GM12891 (cell line): ENCODE measurements around the gene KDM3A.
A peak's percentile ranks its signal among the peaks of the same experiment; 100 is the strongest.
"Not testable (repeated sequence)": the region's sequence is repeated elsewhere in the genome, so short reads cannot be mapped to it uniquely, and the experiment has no call there.

Source experiments
- DNase-seq: peaks from one replicate; pipeline ENCODE4 v3.0.0; 2011; ENCODE audit warnings: low spot score; ENCODE audit not compliant: insufficient read length
- FAIRE-seq: peaks from 2 replicates; lab custom pipeline; 2011; peaks lifted over from hg19 to GRCh38; lab: Jason Lieb, UNC
- PAX5 ChIP-seq: IDR thresholded peaks from 2 replicates; pipeline ENCODE4 v1.6.1; 2011; ENCODE audit warnings: low read length, moderate library complexity, mild to moderate bottlenecking; ENCODE audit not compliant: insufficient read depth, severe bottlenecking
- POLR2A ChIP-seq: IDR thresholded peaks from 2 replicates; pipeline ENCODE4 v1.6.1; 2011; ENCODE audit warnings: low read depth, low read length, control low read depth
- POLR2AphosphoS5 ChIP-seq: IDR thresholded peaks from 2 replicates; pipeline ENCODE4 v1.6.1; 2011; ENCODE audit warnings: low read depth, low read length, control low read depth
- POU2F2 ChIP-seq: IDR thresholded peaks from 2 replicates; pipeline ENCODE4 v1.6.1; 2011; ENCODE audit warnings: low read depth, mild to moderate bottlenecking, control low read depth, low read length, moderate library complexity
- SPI1 ChIP-seq: IDR thresholded peaks from 2 replicates; pipeline ENCODE4 v1.6.1; 2011; ENCODE audit warnings: low read depth, low read length, control low read depth
- TAF1 ChIP-seq: IDR thresholded peaks from 2 replicates; pipeline ENCODE4 v1.6.1; 2011; ENCODE audit warnings: low read depth, low read length, control low read depth

KDM3A gene

DNA sequence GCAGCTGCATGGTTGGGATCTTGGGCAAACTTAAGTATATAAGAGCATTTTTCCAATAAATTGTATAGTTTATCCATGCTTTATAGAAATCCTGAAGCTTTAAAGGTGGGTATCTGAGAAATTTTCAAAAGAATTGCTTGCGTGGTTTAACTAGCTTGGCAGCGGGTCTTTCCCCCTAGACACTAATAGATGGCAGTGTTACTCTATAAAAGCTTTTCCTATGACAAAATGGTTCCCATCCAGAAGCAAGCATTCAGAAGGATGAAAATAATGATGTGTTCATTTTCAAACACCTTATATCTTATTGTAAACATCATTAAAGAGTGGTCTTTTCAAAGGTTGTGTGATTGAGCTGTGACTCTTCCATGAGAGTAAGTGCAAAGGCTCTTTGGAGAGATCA, 45.9 kb downstream of the KDM3A start:
- FAIRE-seq (no peak), DNase-seq (no peak)
- TF ChIP-seq POLR2AphosphoS5 = no peak
- no peak for TF ChIP-seq SPI1
- no peak for TF ChIP-seq POU2F2
- no peak for TF ChIP-seq PAX5
- no peak for TF ChIP-seq POLR2A
- no peak for TF ChIP-seq TAF1

DNA sequence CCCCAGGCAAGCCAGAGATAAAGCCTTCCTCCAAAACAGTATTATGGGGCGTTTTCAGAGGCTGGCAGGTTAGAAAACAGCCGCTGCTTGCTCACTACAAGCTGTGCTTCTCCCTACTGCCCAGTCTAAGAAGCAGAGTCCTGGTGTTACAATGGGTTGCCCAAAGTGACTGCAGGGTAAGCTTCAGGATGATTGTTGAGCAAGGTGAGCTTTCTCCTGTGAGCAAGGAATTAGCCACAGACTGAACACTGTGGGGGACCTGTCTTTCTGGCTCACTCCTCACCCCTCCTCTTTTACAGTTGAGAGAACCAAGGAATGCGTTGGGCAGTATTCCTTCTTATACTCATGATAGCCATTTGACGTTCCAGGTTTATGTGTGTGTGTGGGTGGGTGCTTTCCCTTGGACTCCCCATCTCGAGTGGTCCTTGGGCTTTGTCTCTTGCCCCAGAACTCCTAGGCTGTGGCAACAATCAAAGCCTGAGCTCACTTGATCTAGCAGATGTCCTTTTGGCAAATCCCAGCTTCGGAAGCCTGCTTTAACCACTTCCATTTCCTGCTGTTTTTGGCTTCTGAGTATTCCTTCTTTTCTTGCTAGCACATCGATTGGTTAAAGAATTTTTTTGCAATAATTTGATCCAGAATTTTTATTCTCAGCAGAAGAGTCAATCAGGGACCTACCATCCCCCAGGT, 47.5 kb downstream of the KDM3A start:
- DNase-seq = no peak
- TF ChIP-seq POU2F2 (no peak), POLR2A (0 out of 2 replicates have a peak, but pooled peaks have one; percentile 39)
- FAIRE-seq = no peak

- DNase-seq (no peak), FAIRE-seq (no peak)
- no peak for TF ChIP-seq TAF1
- no peak for TF ChIP-seq POLR2AphosphoS5
Measured at GRCh38 chr2:86489542-86489941, 48.4 kb downstream of the KDM3A start.

DNA sequence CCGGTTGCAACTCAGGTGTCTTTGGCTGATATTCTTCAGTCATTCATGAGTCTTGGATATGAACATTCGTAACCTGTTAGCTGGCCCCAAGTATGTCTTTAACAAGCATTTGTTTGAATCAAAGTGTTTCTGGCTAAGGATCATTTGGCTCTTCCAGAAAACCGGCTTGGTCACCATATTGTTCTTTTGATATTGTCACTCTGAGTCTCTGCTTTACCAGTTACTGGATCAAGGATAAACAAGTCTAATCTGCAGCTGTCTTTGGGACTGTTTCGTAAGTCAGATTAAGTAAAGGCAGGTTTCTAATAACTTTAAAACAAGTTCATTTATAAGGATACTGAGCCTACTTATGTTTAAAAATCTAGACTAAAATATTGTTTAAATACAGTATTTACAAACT, 49.1 kb downstream of the KDM3A start:
- FAIRE-seq = no peak
- no peak for TF ChIP-seq POLR2A
- TF ChIP-seq POU2F2 = no peak
- no peak for TF ChIP-seq TAF1
- TF ChIP-seq PAX5 = no peak
- no peak for TF ChIP-seq SPI1
- TF ChIP-seq POLR2AphosphoS5 = no peak
- no peak for DNase-seq

DNA sequence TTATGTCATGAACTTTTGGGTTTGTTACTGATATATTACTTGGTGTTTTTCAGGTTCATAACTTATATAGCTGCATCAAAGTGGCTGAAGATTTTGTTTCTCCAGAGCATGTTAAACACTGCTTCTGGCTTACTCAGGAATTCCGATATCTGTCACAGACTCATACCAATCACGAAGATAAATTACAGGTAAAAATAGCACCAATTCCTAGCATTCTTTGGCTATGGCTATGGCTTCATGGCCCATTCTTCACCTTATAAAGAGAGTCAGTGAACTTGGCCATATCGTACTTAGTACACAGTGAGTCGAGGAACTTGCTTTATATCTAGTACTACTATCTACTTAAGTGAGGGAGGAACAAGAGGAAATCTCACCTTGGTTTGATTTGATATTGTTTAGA, 49.9 kb downstream of the KDM3A start:
- FAIRE-seq (no peak), DNase-seq (no peak)
- TF ChIP-seq SPI1 (no peak), POLR2AphosphoS5 (no peak), POU2F2 (no peak), POLR2A (no peak), TAF1 (no peak)

DNA sequence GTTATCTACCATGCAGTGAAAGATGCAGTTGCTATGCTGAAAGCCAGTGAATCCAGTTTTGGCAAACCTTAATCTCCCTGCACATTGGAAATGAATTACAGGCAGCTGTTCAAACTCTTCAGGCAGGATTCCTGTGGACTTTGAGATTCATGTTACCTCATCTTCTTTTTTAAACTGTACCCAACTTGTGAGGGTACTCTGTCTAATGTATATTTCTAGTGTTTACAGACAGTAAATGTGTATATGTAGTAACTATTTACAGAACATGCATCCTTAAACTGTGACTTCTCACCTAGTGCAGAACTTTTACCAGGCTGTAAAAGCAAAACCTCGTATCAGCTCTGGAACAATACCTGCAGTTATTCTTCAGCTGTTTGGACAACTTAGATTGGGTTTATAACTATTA, 50.9 kb downstream of the KDM3A start:
- TF ChIP-seq POU2F2 (no peak), TAF1 (no peak), SPI1 (no peak), POLR2AphosphoS5 (no peak), PAX5 (no peak), POLR2A (no peak)
- no peak for FAIRE-seq
- DNase-seq = no peak

DNA sequence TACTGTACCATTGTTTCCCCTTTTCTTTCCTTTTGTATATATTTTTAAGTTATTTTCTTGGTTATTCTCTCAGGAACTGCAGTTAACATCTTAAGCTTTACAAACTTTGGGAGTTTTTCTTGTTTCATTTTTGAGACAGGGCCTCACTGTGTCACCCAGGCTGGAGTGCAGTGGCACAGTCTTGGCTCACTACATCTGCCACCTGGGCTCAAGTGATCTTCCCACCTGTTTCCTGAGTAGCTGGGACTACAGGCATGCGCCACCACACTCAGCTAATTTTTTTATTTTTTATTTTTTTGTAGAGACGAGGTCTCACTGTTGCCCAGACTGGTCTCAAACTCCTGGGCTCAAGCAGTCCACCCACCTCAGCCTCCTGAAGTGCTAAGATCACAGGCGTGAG, 55.2 kb downstream of the KDM3A start:
- DNase-seq, FAIRE-seq: not testable (repeated sequence)

DNA sequence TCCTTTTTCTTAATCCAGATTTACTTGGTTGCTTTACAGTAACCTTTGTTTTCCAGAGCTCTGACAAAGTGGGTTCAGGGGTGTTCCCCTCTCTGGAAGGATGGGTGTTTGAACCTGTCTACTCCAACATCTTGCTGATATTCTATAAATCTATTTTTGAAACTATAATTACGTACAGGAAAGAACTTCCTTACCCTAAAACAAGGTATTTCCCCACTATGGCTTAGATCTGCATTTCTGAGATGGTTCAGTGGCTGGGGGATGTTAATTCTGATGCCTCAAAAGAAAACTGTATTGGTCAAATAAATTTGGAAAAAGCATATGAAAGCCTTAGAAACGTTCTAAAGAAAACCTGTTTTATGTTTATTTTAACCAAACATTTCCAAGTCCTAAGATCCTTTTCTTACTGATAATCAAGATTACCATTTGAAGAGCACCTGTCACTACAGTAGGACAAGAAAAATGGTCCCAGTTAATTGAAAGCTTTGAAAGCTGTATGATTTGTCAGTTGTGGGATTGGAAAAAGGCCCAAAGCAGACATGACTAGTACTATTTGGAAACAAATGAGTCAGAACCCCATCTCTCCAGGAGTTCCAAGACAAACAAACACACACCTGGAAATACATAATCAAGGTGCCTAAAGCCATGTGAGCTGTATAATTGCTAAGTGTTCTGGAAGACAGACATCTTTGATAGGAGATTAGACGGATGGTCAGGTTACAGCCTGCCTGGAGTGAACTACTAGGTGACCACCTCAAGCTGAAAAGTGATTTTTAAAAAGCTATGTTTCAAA, 57.5 kb downstream of the KDM3A start:
- TF ChIP-seq TAF1 (no peak), POU2F2 (no peak)
- FAIRE-seq (no peak), DNase-seq (no peak)

DNA sequence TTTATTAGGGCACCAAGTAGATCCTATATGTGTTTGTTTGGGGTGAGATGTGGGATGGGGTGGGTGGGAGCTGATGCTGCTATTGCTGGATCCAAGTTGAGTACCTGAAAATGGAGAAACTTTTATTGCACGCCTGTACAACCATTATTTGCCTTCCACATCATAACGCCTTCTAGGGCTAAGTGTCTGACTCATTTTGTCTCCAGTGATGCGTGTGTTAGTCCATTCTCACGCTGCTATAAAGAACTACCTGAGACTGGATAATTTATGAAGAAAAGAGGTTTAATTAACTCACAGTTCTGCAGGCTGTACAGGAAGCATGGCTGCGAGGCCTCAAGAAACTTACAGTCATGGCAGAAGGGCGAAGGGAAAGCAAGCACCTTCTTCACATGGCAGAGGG, 58.2 kb downstream of the KDM3A start:
- FAIRE-seq (no peak), DNase-seq (no peak)
- TF ChIP-seq POU2F2 = no peak
- TF ChIP-seq TAF1 = no peak
- no peak; the same call in 1 of the 2 replicates for TF ChIP-seq POLR2AphosphoS5
- TF ChIP-seq POLR2A = no peak
- no peak for TF ChIP-seq PAX5
- no peak for TF ChIP-seq SPI1

- no peak for TF ChIP-seq POU2F2
- TF ChIP-seq SPI1 = no peak
- no peak for TF ChIP-seq POLR2A
- TF ChIP-seq POLR2AphosphoS5 = no peak
- no peak for TF ChIP-seq TAF1
- TF ChIP-seq PAX5 = no peak
- FAIRE-seq = no peak
- DNase-seq = no peak
Measured at GRCh38 chr2:86500325-86501083, 59.3 kb downstream of the KDM3A start.
